GM21447 (cell line): ENCODE results near the gene GRB14.
"Not testable (repeated sequence)": the region's sequence is repeated elsewhere in the genome, so short reads cannot be mapped to it uniquely, and the experiment has no call there.

Experiments
- ATAC-seq: cut with Tn5 transposase; IDR thresholded peaks from one replicate; pipeline ENCODE4 v1.9.1; 2021; ENCODE audit not compliant: unreplicated experiment

GRB14 gene

GRCh38 chr2:164560902-164561301 is 60.4 kb downstream of the GRB14 start:
- no peak for ATAC-seq

- no peak for ATAC-seq
These were observed 61.0 kb downstream of the GRB14 start for GRCh38 chr2:164560181-164560792.

- no peak for ATAC-seq
These were observed 62.8 kb downstream of the GRB14 start for GRCh38 chr2:164558450-164558849.

GRCh38 chr2:164554487-164554886 is 66.8 kb downstream of the GRB14 start:
- no peak for ATAC-seq

- ATAC-seq: no peak
These were observed 69.8 kb downstream of the GRB14 start for GRCh38 chr2:164551519-164551918.

- not testable (repeated sequence) for ATAC-seq
These were observed 71.6 kb downstream of the GRB14 start for GRCh38 chr2:164549705-164550104.

GRCh38 chr2:164545484-164545883 is 75.8 kb downstream of the GRB14 start:
- no peak for ATAC-seq

GRCh38 chr2:164542581-164543021 is 78.7 kb downstream of the GRB14 start:
- no peak for ATAC-seq

- ATAC-seq: no peak
These were observed 82.9 kb downstream of the GRB14 start for GRCh38 chr2:164538240-164538866.

- ATAC-seq: no peak
These were observed 85.8 kb downstream of the GRB14 start for GRCh38 chr2:164535280-164536025.

GRCh38 chr2:164530464-164530863 is 90.8 kb downstream of the GRB14 start:
- ATAC-seq: no peak

- no peak for ATAC-seq
These were observed 97.6 kb downstream of the GRB14 start for GRCh38 chr2:164523726-164524125.

- no peak for ATAC-seq
These were observed 98.3 kb downstream of the GRB14 start for GRCh38 chr2:164523009-164523408.

- no peak for ATAC-seq
These were observed 98.7 kb downstream of the GRB14 start for GRCh38 chr2:164522561-164522981.

GRCh38 chr2:164515734-164516133 is 105.5 kb downstream of the GRB14 start:
- ATAC-seq: no peak

GRCh38 chr2:164515030-164515429 is 106.3 kb downstream of the GRB14 start:
- no peak for ATAC-seq

- ATAC-seq: no peak
These were observed 106.8 kb downstream of the GRB14 start for GRCh38 chr2:164514491-164514890.

GRCh38 chr2:164512871-164513270 is 108.4 kb downstream of the GRB14 start:
- no peak for ATAC-seq

GRCh38 chr2:164511738-164512137 is 109.5 kb downstream of the GRB14 start:
- ATAC-seq: no peak

- no peak for ATAC-seq
These were observed 110.4 kb downstream of the GRB14 start for GRCh38 chr2:164510895-164511294.

- ATAC-seq: no peak
These were observed 112.0 kb downstream of the GRB14 start for GRCh38 chr2:164509137-164509877.
